Body of pancreas (tissue), 4 donors: ENCODE results near the gene IFITM1. TPM values are rescaled to one million over a fixed set of nuclear protein-coding genes. Genes with fewer than 3 reads are reported as not detected.

Experiments used
- ATAC-seq: fragments of 150-250 bp; one replicate; pipeline ENCODE4 v1.9.1; 2016
- DNase-seq, 4 donors: peaks; one replicate each; pipeline ENCODE4 v3.0.0-alpha.2; 2019
- H3K27ac ChIP-seq, 4 donors: fragments of 200-600 bp; sonication (generic); 1 replicate in 3 of 4; 2 replicates in 1 of 4; pipeline versions ENCODE4 v1.5.1 to v1.6.1; 2016 to 2019; ENCODE audit warnings: mild to moderate bottlenecking in 1 of 4, mixed read lengths in 1 of 4, moderate library complexity in 1 of 4
- H3K27me3 ChIP-seq, 2 donors: fragments of 200-600 bp; sonication (generic); one replicate each; pipeline ENCODE4 v1.6.0; 2016; ENCODE audit warnings: mild to moderate bottlenecking in 1 of 2
- H3K36me3 ChIP-seq, 2 donors: fragments of 200-600 bp; sonication (generic); replicated peaks in 1 of 2; 2 replicates each; pipeline ENCODE4 v1.5.1; 2016; ENCODE audit warnings: low read depth in 2 of 2; ENCODE audit not compliant: insufficient read depth in 1 of 2
- H3K4me1 ChIP-seq: fragments of 200-600 bp; sonication (generic); one replicate; pipeline ENCODE4 v1.6.0; 2016
- H3K4me3 ChIP-seq, 2 donors: fragments of 200-600 bp; sonication (generic); 1 replicate in 1 of 2; 2 replicates in 1 of 2; pipeline ENCODE4 v1.5.1; 2016 to 2019
- H3K9me3 ChIP-seq, 3 donors: fragments of 200-600 bp; sonication (generic); 1 replicate in 2 of 3; 2 replicates in 1 of 3; pipeline ENCODE4 v1.5.1; 2016
- POLR2A ChIP-seq, 3 donors: fragments of 450-650 bp; IDR thresholded peaks; one replicate each; pipeline ENCODE4 v1.6.1; 2016; ENCODE audit warnings: antibody characterized with exemption in 3 of 3, mild to moderate bottlenecking in 2 of 3
- WGBS, 2 donors: methylation state at CpG; one replicate each; pipeline ENCODE4 v1.1.5; 2017; 5-methylcytosine and 5-hydroxymethylcytosine counted together
- intact Hi-C: fragments of 100-400 bp; cut with DNase I; formaldehyde crosslinking; loops from one replicate; pipeline ENCODE4 v1.15.1; 2023
- total RNA-seq, 2 donors: library from RNA; depleted of rRNA; stranded (reverse); fragments of >200 nt; gene quantifications; one replicate each; pipeline ENCODE4 v1.1.0, GENCODE V29; 2016
- TF ChIP-seq, protein P1 (sequence below), 7 experiments: fragments of 450-650 bp in 4 of 7; fragments of 200-600 bp in 3 of 7; sonication (generic) in 3 of 7; IDR thresholded peaks; one replicate each; pipeline ENCODE4 v1.5.1; 2016 to 2019; ENCODE audit warnings: antibody characterized with exemption in 7 of 7

The IFITM1 gene
- total RNA-seq, 2 donors from 2014 or later: 31.0 to 39.7 TPM

DNA sequence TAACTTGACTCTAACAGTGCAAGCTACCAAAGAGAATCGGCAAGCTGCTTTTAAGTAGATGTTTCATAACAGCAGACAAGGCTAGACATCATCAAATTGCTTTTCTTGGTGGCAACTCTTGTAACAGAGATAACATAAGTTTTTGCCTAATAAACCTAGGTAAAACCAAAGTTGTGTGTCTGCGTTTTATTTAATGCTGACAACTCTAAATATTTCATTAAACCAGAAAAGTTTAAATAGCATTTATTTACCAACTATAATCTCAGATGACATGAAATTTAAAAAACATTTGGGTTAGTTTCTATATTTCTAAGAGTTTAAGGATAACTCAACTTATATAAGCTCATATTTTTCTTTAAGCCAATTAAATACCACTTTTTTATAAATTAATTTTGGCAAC is 26.1 kb downstream of the IFITM1 start:
- 76 to 83% methylated on average over 2 of the region's 2 CpGs for WGBS, 2 donors
- ATAC-seq (no peak), DNase-seq (no peak)
- no peak overlapping the region for H3K27ac ChIP-seq
- no peak overlapping the region for H3K4me3 ChIP-seq
- H3K27me3 ChIP-seq: no peaks in the 10 kb centered on the region
- no peaks in the 10 kb centered on the region for H3K4me1 ChIP-seq
- no peaks in the 10 kb centered on the region for H3K36me3 ChIP-seq
- TF ChIP-seq, protein P1, sequence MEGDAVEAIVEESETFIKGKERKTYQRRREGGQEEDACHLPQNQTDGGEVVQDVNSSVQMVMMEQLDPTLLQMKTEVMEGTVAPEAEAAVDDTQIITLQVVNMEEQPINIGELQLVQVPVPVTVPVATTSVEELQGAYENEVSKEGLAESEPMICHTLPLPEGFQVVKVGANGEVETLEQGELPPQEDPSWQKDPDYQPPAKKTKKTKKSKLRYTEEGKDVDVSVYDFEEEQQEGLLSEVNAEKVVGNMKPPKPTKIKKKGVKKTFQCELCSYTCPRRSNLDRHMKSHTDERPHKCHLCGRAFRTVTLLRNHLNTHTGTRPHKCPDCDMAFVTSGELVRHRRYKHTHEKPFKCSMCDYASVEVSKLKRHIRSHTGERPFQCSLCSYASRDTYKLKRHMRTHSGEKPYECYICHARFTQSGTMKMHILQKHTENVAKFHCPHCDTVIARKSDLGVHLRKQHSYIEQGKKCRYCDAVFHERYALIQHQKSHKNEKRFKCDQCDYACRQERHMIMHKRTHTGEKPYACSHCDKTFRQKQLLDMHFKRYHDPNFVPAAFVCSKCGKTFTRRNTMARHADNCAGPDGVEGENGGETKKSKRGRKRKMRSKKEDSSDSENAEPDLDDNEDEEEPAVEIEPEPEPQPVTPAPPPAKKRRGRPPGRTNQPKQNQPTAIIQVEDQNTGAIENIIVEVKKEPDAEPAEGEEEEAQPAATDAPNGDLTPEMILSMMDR (IDR thresholded peaks at IDR 0.05): no peak
- no peak for TF ChIP-seq POLR2A (IDR thresholded peaks at IDR 0.05)
- H3K9me3 ChIP-seq: no peaks in the 10 kb centered on the region
- intact Hi-C loops: no loop called here

DNA sequence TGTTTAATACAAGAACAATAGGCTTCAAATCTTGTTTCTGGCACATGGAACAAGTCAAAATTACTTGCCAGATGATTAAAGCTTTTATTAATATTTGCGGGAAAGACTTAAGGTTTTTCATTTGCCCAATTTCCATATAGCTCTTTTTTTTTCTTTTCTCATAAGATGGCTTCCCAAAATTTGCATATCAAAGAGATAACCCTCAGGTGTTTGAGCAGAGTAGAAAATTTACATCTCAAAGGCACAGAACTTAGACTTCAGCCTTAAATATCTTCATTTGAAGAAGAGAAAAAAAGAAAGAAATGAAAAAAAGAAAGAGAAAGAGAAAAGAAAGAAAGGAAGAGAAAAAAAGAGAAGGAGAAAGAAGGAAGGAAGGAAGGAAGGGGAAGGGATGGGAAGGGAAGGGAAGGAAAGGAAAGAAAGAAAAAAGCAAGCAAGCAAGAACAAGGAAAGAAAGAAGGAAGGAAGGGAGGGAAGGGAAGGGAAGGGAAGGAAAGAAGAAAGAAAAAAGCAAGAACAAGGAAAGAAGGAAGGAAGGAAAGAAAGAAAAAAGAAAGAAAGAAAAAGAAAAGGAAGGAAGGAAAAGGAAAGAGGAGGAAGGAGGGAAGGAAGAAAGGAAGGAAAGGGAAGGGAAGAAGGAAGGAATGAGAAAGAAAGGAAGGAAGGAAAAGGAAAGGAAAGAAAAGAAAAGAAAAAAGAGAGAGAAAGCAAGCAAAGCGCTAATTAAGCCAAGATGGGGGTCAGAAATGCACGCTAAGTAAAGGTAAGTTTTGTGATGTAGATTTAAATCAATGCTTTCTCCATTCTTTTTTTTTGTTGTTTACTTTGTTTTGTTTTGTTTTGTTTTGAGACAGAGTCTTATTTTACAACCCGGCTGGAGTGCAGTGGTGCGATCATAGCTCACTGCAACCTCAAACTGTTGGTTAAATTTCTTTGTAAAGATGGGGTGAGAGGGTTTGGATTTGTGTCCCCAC is 27.0 kb downstream of the IFITM1 start:
- Histone ChIP-seq H3K27ac (no peak overlapping the region), H3K4me3 (no peak overlapping the region), H3K36me3 (no peaks in the 10 kb centered on the region), H3K9me3 (no peaks in the 10 kb centered on the region), H3K27me3 (no peaks in the 10 kb centered on the region), H3K4me1 (no peaks in the 10 kb centered on the region)
- 63 to 64% methylated on average over 5 of the region's 5 CpGs for WGBS, 2 donors
- no peak for TF ChIP-seq POLR2A (IDR thresholded peaks at IDR 0.05)
- TF ChIP-seq, protein P1 (IDR thresholded peaks at IDR 0.05): no peak
- DNase-seq (no peak), ATAC-seq (no peak)
- intact Hi-C loops: no loop called here

DNA sequence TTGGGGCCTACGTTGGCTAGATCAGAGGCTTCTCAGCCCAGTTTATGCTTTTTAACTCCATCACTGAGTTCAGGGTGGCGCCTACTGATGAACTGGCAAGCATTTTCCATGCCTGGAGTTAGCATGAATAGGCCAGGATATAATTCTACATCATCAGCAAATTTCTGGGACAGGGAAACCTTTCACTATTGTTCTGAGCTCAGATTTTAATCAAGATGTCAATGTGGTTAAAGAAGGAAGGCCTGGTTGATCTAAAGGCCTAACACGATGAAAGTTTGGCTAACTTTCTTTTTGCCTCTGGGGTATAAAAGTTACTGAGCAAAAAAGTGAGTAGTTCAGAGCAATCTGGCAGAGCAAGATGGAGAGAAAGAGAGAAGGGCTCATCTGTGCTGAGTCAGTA is 28.5 kb downstream of the IFITM1 start:
- no peaks in the 10 kb centered on the region for H3K27me3 ChIP-seq
- no peak overlapping the region for H3K4me3 ChIP-seq
- ATAC-seq (no peak), DNase-seq (no peak)
- TF ChIP-seq POLR2A (IDR thresholded peaks at IDR 0.05): no peak
- TF ChIP-seq, protein P1 (IDR thresholded peaks at IDR 0.05): no peak
- no peaks in the 10 kb centered on the region for H3K4me1 ChIP-seq
- H3K27ac ChIP-seq: no peak overlapping the region
- H3K36me3 ChIP-seq: no peaks in the 10 kb centered on the region
- WGBS, 2 donors: 68 to 74% methylated on average over 3 of the region's 3 CpGs
- no peaks in the 10 kb centered on the region for H3K9me3 ChIP-seq
- intact Hi-C loops: no loop called here

DNA sequence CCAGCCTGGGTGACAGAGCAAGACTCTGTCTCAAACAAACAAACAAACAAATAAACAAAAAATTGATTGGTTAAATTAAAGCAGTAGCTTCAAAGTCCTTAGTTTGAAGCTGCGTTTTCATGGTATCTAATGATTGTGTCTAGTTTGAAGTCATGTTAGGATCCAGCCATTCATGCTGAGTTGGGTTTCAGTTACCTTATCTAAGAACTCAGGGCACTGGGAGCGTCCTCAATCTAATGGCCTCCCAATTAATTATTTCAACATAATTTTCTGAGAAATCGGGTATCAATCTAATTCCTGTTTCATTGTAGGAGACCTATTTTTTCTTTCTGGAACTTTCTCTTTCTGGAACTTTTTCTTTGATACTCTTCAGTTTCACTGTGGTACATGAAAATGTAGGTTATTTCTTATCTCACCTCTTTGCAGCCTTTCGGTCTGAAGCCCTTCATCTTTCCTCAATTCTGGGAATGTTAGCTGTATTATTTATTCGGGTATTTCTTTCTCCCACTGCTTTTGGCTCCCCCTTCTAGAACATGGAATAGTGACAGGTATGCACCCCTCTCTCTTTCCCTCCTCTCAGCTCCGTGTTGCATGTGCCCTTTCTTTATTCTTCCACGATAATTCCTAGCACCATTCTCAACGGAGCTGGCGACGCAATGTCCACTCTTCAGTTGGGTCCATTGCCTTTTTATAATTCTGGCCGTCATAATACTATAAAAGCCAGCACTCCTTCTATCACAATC is 31.2 kb downstream of the IFITM1 start:
- intact Hi-C loops: no loop called here

More for the DNA sequence above, 31.2 kb downstream of the IFITM1 start:
- Histone ChIP-seq H3K36me3 (no peaks in the 10 kb centered on the region), H3K27me3 (no peaks in the 10 kb centered on the region), H3K4me3 (no peak overlapping the region), H3K9me3 (no peaks in the 10 kb centered on the region), H3K27ac (no peak overlapping the region), H3K4me1 (no peaks in the 10 kb centered on the region)
- ATAC-seq (no peak), DNase-seq (no peak)
- TF ChIP-seq, protein P1 (IDR thresholded peaks at IDR 0.05): no peak
- TF ChIP-seq POLR2A (IDR thresholded peaks at IDR 0.05): no peak
- WGBS, 2 donors: 80 to 81% methylated on average over 11 of the region's 11 CpGs
